CD4-positive, alpha-beta T cell treated with Interleukin-4 for 4 hours (primary cell): ENCODE measurements around the gene SSR4.
A peak's percentile ranks its signal among the peaks of the same experiment; 100 is the strongest.
"Not testable (repeated sequence)": the region's sequence is repeated elsewhere in the genome, so short reads cannot be mapped to it uniquely, and the experiment has no call there.

Source experiments
- DNase-seq: peaks from one replicate; pipeline ENCODE4 v3.0.0-alpha.2; 2020

The SSR4 gene

GRCh38 chrX:153794018-153794896 is at the start of gene SSR4, which contains the start of gene IDH3G:
SSR4 (plus strand) TSS chrX:153794668; CDS start chrX:153794688, 20 bp downstream.
IDH3G (minus strand) TSS chrX:153794375; CDS start chrX:153794326, 49 bp downstream.
- DNase-seq = peak; percentile 94

GRCh38 chrX:153745067-153745433 is 49.4 kb upstream of the SSR4 start:
- not testable (repeated sequence) for DNase-seq

- DNase-seq = no peak
Measured at GRCh38 chrX:153746359-153746758, 48.1 kb upstream of the SSR4 start.

GRCh38 chrX:153746991-153747390 is 47.5 kb upstream of the SSR4 start:
- not testable (repeated sequence) for DNase-seq

GRCh38 chrX:153749017-153749416 is 45.5 kb upstream of the SSR4 start:
- not testable (repeated sequence) for DNase-seq

GRCh38 chrX:153750127-153750774 is 44.2 kb upstream of the SSR4 start:
- DNase-seq = no peak

- DNase-seq = no peak
Measured at GRCh38 chrX:153755136-153755535, 39.3 kb upstream of the SSR4 start.

GRCh38 chrX:153761863-153762262 is 32.6 kb upstream of the SSR4 start:
- DNase-seq = no peak

- DNase-seq = no peak
Measured at GRCh38 chrX:153762626-153763173, 31.8 kb upstream of the SSR4 start.

GRCh38 chrX:153763298-153763932 is 31.1 kb upstream of the SSR4 start:
- DNase-seq = no peak

- peak; percentile 58 for DNase-seq
Measured at GRCh38 chrX:153763989-153764755, 30.3 kb upstream of the SSR4 start, which contains the start of gene PLXNB3. PLXNB3 (plus strand) TSS chrX:153764249; CDS start chrX:153765536, 1,287 bp downstream.

- no peak for DNase-seq
Measured at GRCh38 chrX:153764786-153765137, 29.7 kb upstream of the SSR4 start.

GRCh38 chrX:153765138-153766079 is 29.1 kb upstream of the SSR4 start:
- DNase-seq = no peak

GRCh38 chrX:153766098-153766817 is 28.2 kb upstream of the SSR4 start:
- DNase-seq = peak; percentile 3

- no peak for DNase-seq
Measured at GRCh38 chrX:153766871-153767673, 27.4 kb upstream of the SSR4 start.

- DNase-seq = no peak
Measured at GRCh38 chrX:153767674-153768055, 26.8 kb upstream of the SSR4 start.

- DNase-seq = no peak
Measured at GRCh38 chrX:153768311-153769157, 25.9 kb upstream of the SSR4 start.

- DNase-seq = no peak
Measured at GRCh38 chrX:153769158-153769864, 25.2 kb upstream of the SSR4 start.
